ENCODE data around the gene CDC42BPB. TPM values are rescaled to one million over a fixed set of nuclear protein-coding genes. Genes with fewer than 3 reads are reported as not detected.

The CDC42BPB gene
- total and polyA plus RNA-seq, 2 donors (not counting 1 experiment from before 2014, with no cell fraction given): 44.8 to 98.3 TPM

- Histone ChIP-seq H2AFZ (ENCODE audit: low read length) (no peak overlapping the region), H4K20me1 (ENCODE audit: control insufficient read depth, extremely low read depth, insufficient read depth, low read length) (no peaks in the 10 kb centered on the region), H3K9me3 (ENCODE audit: control insufficient read depth, insufficient read depth, low read depth, low read length) (no peaks in the 10 kb centered on the region), H3K9ac (ENCODE audit: insufficient read depth, low read length) (no peak overlapping the region), H3K36me3 (ENCODE audit: control insufficient read depth, insufficient read depth, low read length) (no peaks in the 10 kb centered on the region), H3K4me2 (ENCODE audit: extremely low read depth, insufficient read depth, low read length) (no peak overlapping the region), H3K27ac (ENCODE audit: insufficient read depth, low read length) (no peak overlapping the region), H3K4me3 (replicated peaks in 1 of 4; ENCODE audit: control extremely low read depth in 1 of 4, insufficient read depth in 1 of 4, low read depth in 3 of 4, low read length in 4 of 4) (no peak overlapping the region), H3K79me2 (ENCODE audit: control insufficient read depth, insufficient read depth, low read length) (no peaks in the 10 kb centered on the region), H3K27me3 (ENCODE audit: control insufficient read depth, insufficient read depth, low read length) (no peaks in the 10 kb centered on the region), H3K4me1 (ENCODE audit: control insufficient read depth, extremely low read depth, insufficient read depth, low read length) (no peaks in the 10 kb centered on the region)
- no peak for DNase-seq (ENCODE audit: low read depth in 2 of 2)
- TF ChIP-seq EZH2 (IDR thresholded peaks at IDR 0.05; ENCODE audit: low read length, missing control alignments) (no peak), CTCF (conservative IDR thresholded peaks at IDR 0.05 in 1 of 2, IDR thresholded peaks at IDR 0.05 in 1 of 2; ENCODE audit: low read depth in 1 of 2, low read length in 2 of 2) (no peak)
These were observed 8.5 kb upstream of the CDC42BPB start for GRCh38 chr14:103065861-103066260.

DNA sequence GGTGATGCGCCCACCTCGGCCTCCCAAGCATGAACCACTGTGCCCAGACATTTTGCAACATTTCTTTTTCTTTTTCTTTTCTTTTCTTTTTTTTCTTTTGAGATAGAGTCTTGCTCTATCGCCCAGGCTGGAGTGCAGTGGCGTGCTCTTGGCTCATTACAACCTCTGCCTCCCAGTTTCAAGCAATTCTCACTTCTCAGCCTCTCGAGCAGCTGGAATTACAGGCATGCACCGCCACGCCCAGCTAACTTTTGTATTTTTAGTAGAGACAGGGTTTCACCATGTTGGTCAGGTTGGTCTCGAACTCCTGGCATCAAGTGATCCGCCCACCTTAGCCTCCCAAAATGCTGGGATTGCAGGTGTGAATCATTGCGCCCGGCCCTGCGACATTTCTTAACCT lies 7.6 kb upstream of the CDC42BPB start:
- Histone ChIP-seq H3K4me3 (replicated peaks in 1 of 4; ENCODE audit: control extremely low read depth in 1 of 4, insufficient read depth in 1 of 4, low read depth in 3 of 4, low read length in 4 of 4) (no peak overlapping the region), H3K36me3 (ENCODE audit: control insufficient read depth, insufficient read depth, low read length) (no peaks in the 10 kb centered on the region), H3K27me3 (ENCODE audit: control insufficient read depth, insufficient read depth, low read length) (no peaks in the 10 kb centered on the region), H3K9ac (ENCODE audit: insufficient read depth, low read length) (no peak overlapping the region), H3K9me3 (ENCODE audit: control insufficient read depth, insufficient read depth, low read depth, low read length) (no peaks in the 10 kb centered on the region), H3K79me2 (ENCODE audit: control insufficient read depth, insufficient read depth, low read length) (no peaks in the 10 kb centered on the region), H3K4me2 (ENCODE audit: extremely low read depth, insufficient read depth, low read length) (no peak overlapping the region), H2AFZ (ENCODE audit: low read length) (no peak overlapping the region), H3K27ac (ENCODE audit: insufficient read depth, low read length) (no peak overlapping the region), H3K4me1 (ENCODE audit: control insufficient read depth, extremely low read depth, insufficient read depth, low read length) (no peaks in the 10 kb centered on the region), H4K20me1 (ENCODE audit: control insufficient read depth, extremely low read depth, insufficient read depth, low read length) (no peaks in the 10 kb centered on the region)
- DNase-seq (ENCODE audit: low read depth in 2 of 2): no peak
- TF ChIP-seq EZH2 (IDR thresholded peaks at IDR 0.05; ENCODE audit: low read length, missing control alignments) (no peak), CTCF (conservative IDR thresholded peaks at IDR 0.05 in 1 of 2, IDR thresholded peaks at IDR 0.05 in 1 of 2; ENCODE audit: low read depth in 1 of 2, low read length in 2 of 2) (no peak)

- DNase-seq (ENCODE audit: low read depth in 2 of 2): no peak
- Histone ChIP-seq H3K9ac (ENCODE audit: insufficient read depth, low read length) (no peak overlapping the region), H3K27me3 (ENCODE audit: control insufficient read depth, insufficient read depth, low read length) (no peaks in the 10 kb centered on the region), H3K36me3 (ENCODE audit: control insufficient read depth, insufficient read depth, low read length) (no peaks in the 10 kb centered on the region), H2AFZ (ENCODE audit: low read length) (no peak overlapping the region), H3K4me2 (ENCODE audit: extremely low read depth, insufficient read depth, low read length) (no peak overlapping the region), H3K79me2 (ENCODE audit: control insufficient read depth, insufficient read depth, low read length) (no peaks in the 10 kb centered on the region), H3K4me3 (replicated peaks in 1 of 4; ENCODE audit: control extremely low read depth in 1 of 4, insufficient read depth in 1 of 4, low read depth in 3 of 4, low read length in 4 of 4) (no peak overlapping the region), H3K4me1 (ENCODE audit: control insufficient read depth, extremely low read depth, insufficient read depth, low read length) (no peaks in the 10 kb centered on the region), H3K9me3 (ENCODE audit: control insufficient read depth, insufficient read depth, low read depth, low read length) (no peaks in the 10 kb centered on the region), H4K20me1 (ENCODE audit: control insufficient read depth, extremely low read depth, insufficient read depth, low read length) (no peaks in the 10 kb centered on the region), H3K27ac (ENCODE audit: insufficient read depth, low read length) (no peak overlapping the region)
- no peak for TF ChIP-seq CTCF (conservative IDR thresholded peaks at IDR 0.05 in 1 of 2, IDR thresholded peaks at IDR 0.05 in 1 of 2; ENCODE audit: low read depth in 1 of 2, low read length in 2 of 2)
- TF ChIP-seq EZH2 (IDR thresholded peaks at IDR 0.05; ENCODE audit: low read length, missing control alignments): no peak
These were observed 7.1 kb upstream of the CDC42BPB start for GRCh38 chr14:103064436-103064835.

Data from fibroblast of lung (primary cell).